ENCODE data around the gene KCNJ13.

- TF ChIP-seq CTCF (IDR thresholded peaks at IDR 0.05) (no peak), POLR2A (IDR thresholded peaks at IDR 0.05) (no peak)
Measured at GRCh38 chr2:232749331-232749730, 27.0 kb downstream of the KCNJ13 start.
